HEK293 (cell line): ENCODE measurements around the gene ANKRD39.
"Not testable (repeated sequence)": the region's sequence is repeated elsewhere in the genome, so short reads cannot be mapped to it uniquely, and the experiment has no call there.

Experiments
- PRDM1 ChIP-seq: fragments of 450-650 bp; formaldehyde crosslinking; IDR thresholded peaks from 2 replicates; pipeline ENCODE4; 2016; ENCODE audit warnings: missing biosample characterization, missing genetic modification characterization
- SP2 ChIP-seq: fragments of 450-650 bp; formaldehyde crosslinking; IDR thresholded peaks from 2 replicates; pipeline ENCODE4 v1.5.1; 2016; ENCODE audit warnings: missing biosample characterization, missing genetic modification characterization
- ZBTB7A ChIP-seq: fragments of 450-650 bp; formaldehyde crosslinking; IDR thresholded peaks from 2 replicates; pipeline ENCODE4 v1.5.1; 2016; ENCODE audit warnings: low read depth, missing biosample characterization, missing genetic modification characterization
- ZNF571 ChIP-seq: fragments of 450-650 bp; formaldehyde crosslinking; IDR thresholded peaks from 2 replicates; pipeline ENCODE4 v1.5.0; 2017; ENCODE audit warnings: missing biosample characterization, missing genetic modification characterization
- ZNF76 ChIP-seq: fragments of 450-650 bp; formaldehyde crosslinking; IDR thresholded peaks from 2 replicates; pipeline ENCODE4; 2016; ENCODE audit warnings: low read depth, missing biosample characterization, missing genetic modification characterization, borderline replicate concordance
- ZNF776 ChIP-seq: fragments of 450-650 bp; formaldehyde crosslinking; IDR thresholded peaks from 2 replicates; pipeline ENCODE4 v1.5.0; 2017; ENCODE audit warnings: missing biosample characterization, missing genetic modification characterization, borderline replicate concordance
- TF ChIP-seq, protein P1 (sequence below): fragments of 450-650 bp; formaldehyde crosslinking; IDR thresholded peaks from 2 replicates; pipeline ENCODE4 v1.5.1; 2016; ENCODE audit warnings: missing biosample characterization, missing genetic modification characterization
- TF ChIP-seq, protein P2 (sequence below): fragments of 450-650 bp; formaldehyde crosslinking; IDR thresholded peaks from 2 replicates; pipeline ENCODE4 v1.5.1; 2016; ENCODE audit warnings: missing biosample characterization, missing genetic modification characterization

- TF ChIP-seq ZBTB7A (tag by site-specific recombination); ZNF571 (tag by site-specific recombination); SP2; ZNF76 (tag by site-specific recombination); ZNF776; PRDM1 (tag by site-specific recombination): not testable (repeated sequence)
- TF ChIP-seq, protein P1, sequence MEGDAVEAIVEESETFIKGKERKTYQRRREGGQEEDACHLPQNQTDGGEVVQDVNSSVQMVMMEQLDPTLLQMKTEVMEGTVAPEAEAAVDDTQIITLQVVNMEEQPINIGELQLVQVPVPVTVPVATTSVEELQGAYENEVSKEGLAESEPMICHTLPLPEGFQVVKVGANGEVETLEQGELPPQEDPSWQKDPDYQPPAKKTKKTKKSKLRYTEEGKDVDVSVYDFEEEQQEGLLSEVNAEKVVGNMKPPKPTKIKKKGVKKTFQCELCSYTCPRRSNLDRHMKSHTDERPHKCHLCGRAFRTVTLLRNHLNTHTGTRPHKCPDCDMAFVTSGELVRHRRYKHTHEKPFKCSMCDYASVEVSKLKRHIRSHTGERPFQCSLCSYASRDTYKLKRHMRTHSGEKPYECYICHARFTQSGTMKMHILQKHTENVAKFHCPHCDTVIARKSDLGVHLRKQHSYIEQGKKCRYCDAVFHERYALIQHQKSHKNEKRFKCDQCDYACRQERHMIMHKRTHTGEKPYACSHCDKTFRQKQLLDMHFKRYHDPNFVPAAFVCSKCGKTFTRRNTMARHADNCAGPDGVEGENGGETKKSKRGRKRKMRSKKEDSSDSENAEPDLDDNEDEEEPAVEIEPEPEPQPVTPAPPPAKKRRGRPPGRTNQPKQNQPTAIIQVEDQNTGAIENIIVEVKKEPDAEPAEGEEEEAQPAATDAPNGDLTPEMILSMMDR (tag by site-specific recombination): not testable (repeated sequence)
- TF ChIP-seq, protein P2, sequence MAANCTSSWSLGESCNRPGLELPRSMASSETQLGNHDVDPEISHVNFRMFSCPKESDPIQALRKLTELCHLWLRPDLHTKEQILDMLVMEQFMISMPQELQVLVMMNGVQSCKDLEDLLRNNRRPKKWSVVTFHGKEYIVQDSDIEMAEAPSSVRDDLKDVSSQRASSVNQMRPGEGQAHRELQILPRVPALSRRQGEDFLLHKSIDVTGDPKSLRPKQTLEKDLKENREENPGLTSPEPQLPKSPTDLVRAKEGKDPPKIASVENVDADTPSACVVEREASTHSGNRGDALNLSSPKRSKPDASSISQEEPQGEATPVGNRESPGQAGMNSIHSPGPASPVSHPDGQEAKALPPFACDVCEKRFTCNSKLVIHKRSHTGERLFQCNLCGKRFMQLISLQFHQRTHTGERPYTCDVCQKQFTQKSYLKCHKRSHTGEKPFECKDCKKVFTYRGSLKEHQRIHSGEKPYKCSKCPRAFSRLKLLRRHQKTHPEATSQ (tag by site-specific recombination): not testable (repeated sequence)
Measured at GRCh38 chr2:96805946-96806345, 51.9 kb downstream of the ANKRD39 start.
